K562 (cell line): ENCODE data around the gene DIPK1B. TPM values are rescaled to one million over a fixed set of nuclear protein-coding genes. Genes with fewer than 3 reads are reported as not detected.

Experiments used
- DNMT1 ChIP-seq: fragments of 450-650 bp; IDR thresholded peaks from 2 replicates; pipeline ENCODE4 v1.6.1; 2016; ENCODE audit warnings: antibody characterized with exemption, mild to moderate bottlenecking
- GATAD2A ChIP-seq: fragments of 450-650 bp; IDR thresholded peaks from 2 replicates; pipeline ENCODE4 v1.6.1; 2017
- HCFC1 ChIP-seq: IDR thresholded peaks from 2 replicates; pipeline ENCODE4 v1.6.1; 2012; ENCODE audit warnings: low read depth, low read length, improper control_type of control experiment
- HDAC1 ChIP-seq, 2 experiments: fragments of 450-650 bp; IDR thresholded peaks; 2 replicates each; pipeline ENCODE4 v1.6.1; 2016 to 2017; ENCODE audit warnings: inconsistent platforms in 1 of 2, mild to moderate bottlenecking in 1 of 2, moderate library complexity in 1 of 2
- MCM7 ChIP-seq, 2 experiments: fragments of 450-650 bp; IDR thresholded peaks; 2 replicates each; pipeline ENCODE4 v1.6.1; 2016 to 2018
- MXI1 ChIP-seq: IDR thresholded peaks from 2 replicates; pipeline ENCODE4 v1.6.1; 2011; ENCODE audit warnings: low read depth, mild to moderate bottlenecking, improper control_type of control experiment, low read length
- NR2C1 ChIP-seq, 2 experiments: fragments of 450-650 bp; IDR thresholded peaks; 2 replicates each; pipeline ENCODE4 v1.6.1; 2017; ENCODE audit warnings: mild to moderate bottlenecking in 2 of 2, antibody characterized with exemption in 1 of 2, inconsistent platforms in 1 of 2, missing compliant biosample characterization in 1 of 2, missing genetic modification characterization in 1 of 2
- PHF8 ChIP-seq: fragments of 200-600 bp; sonication (generic); IDR thresholded peaks from 2 replicates; pipeline ENCODE4 v1.6.1; 2012; ENCODE audit warnings: mixed run types, mild to moderate bottlenecking, inconsistent platforms, low read length, moderate library complexity, borderline replicate concordance
- SIX5 ChIP-seq, 2 experiments: IDR thresholded peaks; 2 replicates each; pipeline ENCODE4 v1.6.1; 2011; ENCODE audit warnings: low read length in 2 of 2, borderline replicate concordance in 1 of 2, low read depth in 1 of 2, mild to moderate bottlenecking in 1 of 2, moderate library complexity in 1 of 2; ENCODE audit not compliant: insufficient read depth in 1 of 2
- USF2 ChIP-seq: sonication (generic); formaldehyde crosslinking; IDR thresholded peaks from 2 replicates; pipeline ENCODE4 v1.5.0; 2020; ENCODE audit warnings: missing genetic modification reagents
- YY1 ChIP-seq, 3 experiments: IDR thresholded peaks; 2 replicates each; pipeline ENCODE4 v1.6.1; 2011; ENCODE audit warnings: low read length in 2 of 3, mild to moderate bottlenecking in 2 of 3, moderate library complexity in 2 of 3, borderline replicate concordance in 1 of 3, control low read depth in 1 of 3, low read depth in 1 of 3; ENCODE audit not compliant: insufficient read depth in 3 of 3, insufficient replicate concordance in 2 of 3, control insufficient read depth in 1 of 3, insufficient read length in 1 of 3; ENCODE audit errors: extremely low read depth in 1 of 3
- ZNF444 ChIP-seq: fragments of 250-450 bp; sonication (Bioruptor Pico); IDR thresholded peaks from 2 replicates; pipeline ENCODE4 v1.4.0; 2020; ENCODE audit warnings: mild to moderate bottlenecking, moderate library complexity
- polyA plus RNA-seq, 8 experiments: library from polyadenylated mRNA; depleted of rRNA in 4 of 8; stranded (reverse) in 5 of 8; unstranded in 3 of 8; fragments of >200 nt; fragmentation: Nextera tagmentation in 2 of 8; fragmentation: Illumina TruSeq in 1 of 8; extraction: Ambion mirVana in 2 of 8; extraction: Trizol in 1 of 8; gene quantifications; 2 replicates each; pipeline versions ENCODE4 v1.2.1 to v1.2.3, GENCODE V29; 2011 to 2014; ENCODE audit warnings: inconsistent platforms in 1 of 8, missing spikeins in 1 of 8
- total RNA-seq, 7 experiments: library from RNA; depleted of rRNA in 6 of 7; stranded (reverse); fragments of >200 nt in 6 of 7; fragmentation: Illumina TruSeq in 2 of 7; extraction: Trizol in 2 of 7; gene quantifications; 2 replicates each; pipeline versions ENCODE4 v1.2.1 to v1.2.3, GENCODE V29; 2011 to 2021; ENCODE audit warnings: low replicate concordance in 1 of 7
- TF ChIP-seq, protein P1 (sequence below): fragments of 450-650 bp; IDR thresholded peaks from 2 replicates; pipeline ENCODE4 v1.6.1; 2016; ENCODE audit warnings: antibody characterized with exemption
- TF ChIP-seq, protein P2 (sequence below): sonication (generic); formaldehyde crosslinking; IDR thresholded peaks from 2 replicates; pipeline ENCODE4 v1.8.0; 2022; ENCODE audit warnings: missing genetic modification reagents, mild to moderate bottlenecking, moderate library complexity, borderline replicate concordance
- TF ChIP-seq, protein P3 (sequence below), 2 experiments: fragments of 450-650 bp; formaldehyde crosslinking in 1 of 2; IDR thresholded peaks; 2 replicates each; pipeline versions ENCODE4 v1.4.0 to v1.6.1; 2014 to 2020; ENCODE audit warnings: mild to moderate bottlenecking in 2 of 2, borderline replicate concordance in 1 of 2, low read depth in 1 of 2

DIPK1B gene
- total and polyA plus RNA-seq, 9 of the 15 experiments (the other 6 are each of a cell fraction or from before 2014, with no cell fraction given): 0.08 to 22.3 (median 5.9) TPM

DNA sequence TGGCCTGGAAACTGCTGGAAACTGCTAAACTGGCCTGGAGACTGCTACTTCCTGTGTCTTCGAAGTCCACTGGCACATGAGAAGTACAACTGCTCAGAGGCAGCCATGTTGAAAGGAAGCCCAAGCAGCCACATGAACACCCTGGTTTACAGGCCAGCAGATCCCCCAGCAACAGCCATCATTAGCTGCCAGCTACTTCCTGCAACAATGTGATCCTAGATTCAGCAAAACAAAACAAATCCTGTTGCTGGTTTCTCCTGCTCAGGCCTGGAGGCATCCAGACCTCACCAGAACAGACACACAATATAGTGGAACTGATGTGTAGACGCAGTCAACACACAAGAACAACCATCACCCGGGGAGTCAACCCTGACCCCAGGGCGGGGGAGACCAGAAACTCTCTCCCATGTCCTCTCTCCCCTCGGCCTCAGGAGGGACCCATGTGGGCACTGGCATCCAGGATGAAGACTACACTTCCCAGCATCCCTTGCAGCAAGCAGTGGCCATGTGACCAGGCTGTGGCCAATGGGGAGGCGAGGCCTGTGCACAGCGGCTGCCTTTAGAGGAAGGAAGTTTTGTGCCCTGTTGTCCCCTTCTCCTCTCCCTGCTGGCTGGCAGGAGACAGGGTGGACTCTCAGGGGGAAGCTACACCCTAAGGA, 61.1 kb downstream of the DIPK1B start (continued):
- TF ChIP-seq YY1 (IDR thresholded peaks at IDR 0.05; ENCODE audit: borderline replicate concordance in 1 of 3, control insufficient read depth in 1 of 3, extremely low read depth in 1 of 3, insufficient read depth in 3 of 3, insufficient read length in 1 of 3, insufficient replicate concordance in 2 of 3, low read depth in 1 of 3, low read length in 2 of 3): peak; percentile 80 to 96 (median 81)
- no peak for TF ChIP-seq DNMT1
- TF ChIP-seq GATAD2A: no peak
- TF ChIP-seq, protein P1, sequence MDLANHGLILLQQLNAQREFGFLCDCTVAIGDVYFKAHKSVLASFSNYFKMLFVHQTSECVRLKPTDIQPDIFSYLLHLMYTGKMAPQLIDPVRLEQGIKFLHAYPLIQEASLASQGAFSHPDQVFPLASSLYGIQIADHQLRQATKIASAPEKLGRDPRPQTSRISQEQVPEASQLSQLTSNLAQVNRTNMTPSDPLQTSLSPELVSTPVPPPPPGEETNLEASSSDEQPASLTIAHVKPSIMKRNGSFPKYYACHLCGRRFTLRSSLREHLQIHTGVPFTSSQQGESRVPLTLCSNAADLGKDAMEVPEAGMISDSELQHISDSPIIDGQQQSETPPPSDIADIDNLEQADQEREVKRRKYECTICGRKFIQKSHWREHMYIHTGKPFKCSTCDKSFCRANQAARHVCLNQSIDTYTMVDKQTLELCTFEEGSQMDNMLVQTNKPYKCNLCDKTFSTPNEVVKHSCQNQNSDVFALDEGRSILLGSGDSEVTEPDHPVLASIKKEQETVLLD: no peak
- no peak for TF ChIP-seq MCM7 (IDR thresholded peaks at IDR 0.05)
- TF ChIP-seq HCFC1: peak; percentile 88
- TF ChIP-seq MXI1: no peak
- TF ChIP-seq, protein P2, sequence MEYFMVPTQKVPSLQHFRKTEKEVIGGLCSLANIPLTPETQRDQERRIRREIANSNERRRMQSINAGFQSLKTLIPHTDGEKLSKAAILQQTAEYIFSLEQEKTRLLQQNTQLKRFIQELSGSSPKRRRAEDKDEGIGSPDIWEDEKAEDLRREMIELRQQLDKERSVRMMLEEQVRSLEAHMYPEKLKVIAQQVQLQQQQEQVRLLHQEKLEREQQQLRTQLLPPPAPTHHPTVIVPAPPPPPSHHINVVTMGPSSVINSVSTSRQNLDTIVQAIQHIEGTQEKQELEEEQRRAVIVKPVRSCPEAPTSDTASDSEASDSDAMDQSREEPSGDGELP: peak; percentile 24; the same call in 1 of the 2 replicates
- TF ChIP-seq USF2: peak; percentile 98
- TF ChIP-seq PHF8: no peak
- TF ChIP-seq, protein P3, sequence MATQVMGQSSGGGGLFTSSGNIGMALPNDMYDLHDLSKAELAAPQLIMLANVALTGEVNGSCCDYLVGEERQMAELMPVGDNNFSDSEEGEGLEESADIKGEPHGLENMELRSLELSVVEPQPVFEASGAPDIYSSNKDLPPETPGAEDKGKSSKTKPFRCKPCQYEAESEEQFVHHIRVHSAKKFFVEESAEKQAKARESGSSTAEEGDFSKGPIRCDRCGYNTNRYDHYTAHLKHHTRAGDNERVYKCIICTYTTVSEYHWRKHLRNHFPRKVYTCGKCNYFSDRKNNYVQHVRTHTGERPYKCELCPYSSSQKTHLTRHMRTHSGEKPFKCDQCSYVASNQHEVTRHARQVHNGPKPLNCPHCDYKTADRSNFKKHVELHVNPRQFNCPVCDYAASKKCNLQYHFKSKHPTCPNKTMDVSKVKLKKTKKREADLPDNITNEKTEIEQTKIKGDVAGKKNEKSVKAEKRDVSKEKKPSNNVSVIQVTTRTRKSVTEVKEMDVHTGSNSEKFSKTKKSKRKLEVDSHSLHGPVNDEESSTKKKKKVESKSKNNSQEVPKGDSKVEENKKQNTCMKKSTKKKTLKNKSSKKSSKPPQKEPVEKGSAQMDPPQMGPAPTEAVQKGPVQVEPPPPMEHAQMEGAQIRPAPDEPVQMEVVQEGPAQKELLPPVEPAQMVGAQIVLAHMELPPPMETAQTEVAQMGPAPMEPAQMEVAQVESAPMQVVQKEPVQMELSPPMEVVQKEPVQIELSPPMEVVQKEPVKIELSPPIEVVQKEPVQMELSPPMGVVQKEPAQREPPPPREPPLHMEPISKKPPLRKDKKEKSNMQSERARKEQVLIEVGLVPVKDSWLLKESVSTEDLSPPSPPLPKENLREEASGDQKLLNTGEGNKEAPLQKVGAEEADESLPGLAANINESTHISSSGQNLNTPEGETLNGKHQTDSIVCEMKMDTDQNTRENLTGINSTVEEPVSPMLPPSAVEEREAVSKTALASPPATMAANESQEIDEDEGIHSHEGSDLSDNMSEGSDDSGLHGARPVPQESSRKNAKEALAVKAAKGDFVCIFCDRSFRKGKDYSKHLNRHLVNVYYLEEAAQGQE (IDR thresholded peaks at IDR 0.05; ENCODE audit: borderline replicate concordance): peak; percentile 35; the same call in 1 of the 2 replicates
- TF ChIP-seq, protein P3 (CRISPR knock-in tag; IDR thresholded peaks at IDR 0.05; ENCODE audit: low read depth): no peak
- TF ChIP-seq HDAC1 (IDR thresholded peaks at IDR 0.05): no peak
- peak; percentile 68 to 72 for TF ChIP-seq SIX5 (IDR thresholded peaks at IDR 0.05; ENCODE audit: borderline replicate concordance in 1 of 2, insufficient read depth in 1 of 2, low read depth in 1 of 2, low read length in 2 of 2)
- TF ChIP-seq ZNF444 (CRISPR knock-in tag): no peak
- TF ChIP-seq NR2C1 (IDR thresholded peaks at IDR 0.05): no peak
- TF ChIP-seq NR2C1 (tag; IDR thresholded peaks at IDR 0.05): no peak
